Mesothelial cell of epicardium (in vitro differentiated cells): ENCODE data around the gene TOM1L2. TPM values are rescaled to one million over a fixed set of nuclear protein-coding genes. Genes with fewer than 3 reads are reported as not detected.

Source experiments
- DNase-seq, 2 experiments: peaks; one replicate each; pipeline ENCODE4 v3.0.0; 2021; ENCODE audit warnings: low spot score in 2 of 2; ENCODE audit not compliant: unreplicated experiment in 2 of 2
- H3K27ac Mint-ChIP-seq: 2 replicates; pipeline ENCODE4 v1.8.0; 2021; ENCODE audit warnings: mixed read lengths
- H3K27me3 Mint-ChIP-seq: 2 replicates; pipeline ENCODE4 v1.8.0; 2021; ENCODE audit warnings: low read depth, mixed read lengths
- H3K36me3 Mint-ChIP-seq: 2 replicates; pipeline ENCODE4 v1.8.0; 2021; ENCODE audit warnings: mixed read lengths
- H3K4me1 Mint-ChIP-seq: 2 replicates; pipeline ENCODE4 v1.8.0; 2021; ENCODE audit warnings: mixed read lengths
- H3K4me3 Mint-ChIP-seq: 2 replicates; pipeline ENCODE4 v1.8.0; 2021; ENCODE audit warnings: mild to moderate bottlenecking, moderate library complexity, mixed read lengths
- H3K9me3 Mint-ChIP-seq: 2 replicates; pipeline ENCODE4 v1.8.0; 2021; ENCODE audit warnings: mixed read lengths
- total RNA-seq: library from RNA; stranded (reverse); gene quantifications from 3 replicates; pipeline ENCODE4 v1.2.1, GENCODE V29; 2021
- TF ChIP-seq, protein P1 (sequence below): fragments of 200-600 bp; sonication (generic); IDR thresholded peaks from one replicate; pipeline ENCODE4 v1.5.0; 2021; ENCODE audit warnings: antibody characterized with exemption; ENCODE audit not compliant: unreplicated experiment

Gene TOM1L2
- total RNA-seq, 1 donor from 2014 or later: 126 TPM

GRCh38 chr17:17804007-17804406 is 168.2 kb downstream of the TOM1L2 start:
- H3K27me3 Mint-ChIP-seq: no peaks in the 10 kb centered on the region
- peaks cover 24% of the 10 kb centered on the region for H3K36me3 Mint-ChIP-seq
- TF ChIP-seq, protein P1, sequence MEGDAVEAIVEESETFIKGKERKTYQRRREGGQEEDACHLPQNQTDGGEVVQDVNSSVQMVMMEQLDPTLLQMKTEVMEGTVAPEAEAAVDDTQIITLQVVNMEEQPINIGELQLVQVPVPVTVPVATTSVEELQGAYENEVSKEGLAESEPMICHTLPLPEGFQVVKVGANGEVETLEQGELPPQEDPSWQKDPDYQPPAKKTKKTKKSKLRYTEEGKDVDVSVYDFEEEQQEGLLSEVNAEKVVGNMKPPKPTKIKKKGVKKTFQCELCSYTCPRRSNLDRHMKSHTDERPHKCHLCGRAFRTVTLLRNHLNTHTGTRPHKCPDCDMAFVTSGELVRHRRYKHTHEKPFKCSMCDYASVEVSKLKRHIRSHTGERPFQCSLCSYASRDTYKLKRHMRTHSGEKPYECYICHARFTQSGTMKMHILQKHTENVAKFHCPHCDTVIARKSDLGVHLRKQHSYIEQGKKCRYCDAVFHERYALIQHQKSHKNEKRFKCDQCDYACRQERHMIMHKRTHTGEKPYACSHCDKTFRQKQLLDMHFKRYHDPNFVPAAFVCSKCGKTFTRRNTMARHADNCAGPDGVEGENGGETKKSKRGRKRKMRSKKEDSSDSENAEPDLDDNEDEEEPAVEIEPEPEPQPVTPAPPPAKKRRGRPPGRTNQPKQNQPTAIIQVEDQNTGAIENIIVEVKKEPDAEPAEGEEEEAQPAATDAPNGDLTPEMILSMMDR: no peak
- no peak for DNase-seq
- H3K4me1 Mint-ChIP-seq: peaks cover 20% of the 10 kb centered on the region
- H3K4me3 Mint-ChIP-seq: no peak overlapping the region
- H3K9me3 Mint-ChIP-seq: no peaks in the 10 kb centered on the region
- H3K27ac Mint-ChIP-seq: peak overlapping the region; percentile 66

DNA sequence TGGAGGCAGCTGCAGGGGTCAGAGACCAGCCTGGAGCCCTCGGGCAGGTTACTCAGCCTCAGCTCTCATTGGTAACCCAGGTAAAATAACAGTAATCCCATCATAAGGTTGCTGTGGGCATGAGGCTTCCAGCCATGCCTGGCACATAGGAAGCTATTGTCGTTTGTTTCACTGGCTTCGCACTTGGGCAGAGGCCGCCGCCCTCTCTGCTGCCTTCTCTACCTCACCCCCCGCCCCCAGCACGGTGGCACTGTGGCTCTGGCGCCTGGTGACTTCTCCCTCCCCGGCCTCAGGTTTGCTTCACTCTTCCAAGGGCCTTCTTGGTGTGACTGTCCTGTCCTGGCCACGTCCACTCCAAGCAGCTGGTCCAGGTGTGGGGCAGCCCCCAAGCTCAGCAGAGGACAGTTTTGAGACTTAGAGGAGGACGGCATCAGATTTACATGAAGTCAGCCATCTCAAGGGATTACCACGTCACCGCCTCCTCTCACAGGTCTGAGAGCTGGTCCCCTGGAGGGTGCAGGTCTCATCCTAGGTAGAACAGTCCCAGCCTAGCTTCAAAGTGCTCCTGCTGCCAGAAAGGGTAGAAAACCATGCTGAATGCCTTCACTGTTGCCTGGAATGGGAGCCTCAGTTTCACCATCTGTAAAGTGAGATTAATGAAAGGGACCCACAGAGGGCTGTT is 170.3 kb downstream of the TOM1L2 start:
- Mint-ChIP-seq H3K27ac (no peak overlapping the region), H3K36me3 (peaks cover 28% of the 10 kb centered on the region), H3K4me3 (no peak overlapping the region), H3K27me3 (no peaks in the 10 kb centered on the region), H3K9me3 (no peaks in the 10 kb centered on the region), H3K4me1 (peaks cover 16% of the 10 kb centered on the region)
- TF ChIP-seq, protein P1: no peak
- no peak for DNase-seq

- DNase-seq: no peak
- Mint-ChIP-seq H3K4me3 (no peak overlapping the region), H3K36me3 (peaks cover 19% of the 10 kb centered on the region)
Measured at GRCh38 chr17:17800504-17801021, 171.6 kb downstream of the TOM1L2 start.

GRCh38 chr17:17798573-17799255 is 173.5 kb downstream of the TOM1L2 start:
- Mint-ChIP-seq H3K4me1 (peaks cover 4% of the 10 kb centered on the region), H3K27ac (no peak overlapping the region), H3K9me3 (no peaks in the 10 kb centered on the region), H3K4me3 (no peak overlapping the region), H3K36me3 (peaks cover 10% of the 10 kb centered on the region), H3K27me3 (no peaks in the 10 kb centered on the region)
- TF ChIP-seq, protein P1: no peak
- no peak for DNase-seq

More at GRCh38 chr17:17800504-17801021, 171.6 kb downstream of the TOM1L2 start:
- H3K27me3 Mint-ChIP-seq: no peaks in the 10 kb centered on the region
- peak overlapping the region; percentile 34 for H3K27ac Mint-ChIP-seq
- TF ChIP-seq, protein P1: no peak
- no peaks in the 10 kb centered on the region for H3K9me3 Mint-ChIP-seq
- peaks cover 10% of the 10 kb centered on the region for H3K4me1 Mint-ChIP-seq

- H3K4me3 Mint-ChIP-seq: no peak overlapping the region
Measured at GRCh38 chr17:17798010-17798556, 174.1 kb downstream of the TOM1L2 start.

More at GRCh38 chr17:17798010-17798556, 174.1 kb downstream of the TOM1L2 start:
- Mint-ChIP-seq H3K36me3 (peaks cover 13% of the 10 kb centered on the region), H3K4me1 (peaks cover 8% of the 10 kb centered on the region), H3K27me3 (no peaks in the 10 kb centered on the region), H3K27ac (no peak overlapping the region), H3K9me3 (no peaks in the 10 kb centered on the region)
- DNase-seq: no peak
- TF ChIP-seq, protein P1: no peak
